Renal cortex interstitium (tissue), 11 donors: ENCODE measurements around the gene ARHGEF1. TPM values are rescaled to one million over a fixed set of nuclear protein-coding genes. Genes with fewer than 3 reads are reported as not detected.
"Not testable (repeated sequence)": the region's sequence is repeated elsewhere in the genome, so short reads cannot be mapped to it uniquely, and the experiment has no call there.

ENCODE experiments used
- DNase-seq, 11 donors: peaks; one replicate each; pipeline ENCODE4 v3.0.0-alpha.2; 2013; ENCODE audit warnings: low read depth in 9 of 11, low spot score in 4 of 11; ENCODE audit errors: extremely low read depth in 1 of 11
- polyA plus RNA-seq, 3 donors: library from polyadenylated mRNA; unstranded; fragments of 120-200 nt; gene quantifications; one replicate each; pipeline ENCODE4 v1.2.1, GENCODE V29; 2013; ENCODE audit not compliant: insufficient read length in 3 of 3

ARHGEF1 gene
- polyA plus RNA-seq, 3 donors = 40.1 to 63.7 (median 50.7) TPM

- DNase-seq = no peak
Measured at GRCh38 chr19:41935760-41936415, 52.9 kb downstream of the ARHGEF1 start.

- DNase-seq = no peak
Measured at GRCh38 chr19:41936416-41936850, 53.4 kb downstream of the ARHGEF1 start.

- DNase-seq = no peak
Measured at GRCh38 chr19:41936961-41937360, 54.0 kb downstream of the ARHGEF1 start.

DNA sequence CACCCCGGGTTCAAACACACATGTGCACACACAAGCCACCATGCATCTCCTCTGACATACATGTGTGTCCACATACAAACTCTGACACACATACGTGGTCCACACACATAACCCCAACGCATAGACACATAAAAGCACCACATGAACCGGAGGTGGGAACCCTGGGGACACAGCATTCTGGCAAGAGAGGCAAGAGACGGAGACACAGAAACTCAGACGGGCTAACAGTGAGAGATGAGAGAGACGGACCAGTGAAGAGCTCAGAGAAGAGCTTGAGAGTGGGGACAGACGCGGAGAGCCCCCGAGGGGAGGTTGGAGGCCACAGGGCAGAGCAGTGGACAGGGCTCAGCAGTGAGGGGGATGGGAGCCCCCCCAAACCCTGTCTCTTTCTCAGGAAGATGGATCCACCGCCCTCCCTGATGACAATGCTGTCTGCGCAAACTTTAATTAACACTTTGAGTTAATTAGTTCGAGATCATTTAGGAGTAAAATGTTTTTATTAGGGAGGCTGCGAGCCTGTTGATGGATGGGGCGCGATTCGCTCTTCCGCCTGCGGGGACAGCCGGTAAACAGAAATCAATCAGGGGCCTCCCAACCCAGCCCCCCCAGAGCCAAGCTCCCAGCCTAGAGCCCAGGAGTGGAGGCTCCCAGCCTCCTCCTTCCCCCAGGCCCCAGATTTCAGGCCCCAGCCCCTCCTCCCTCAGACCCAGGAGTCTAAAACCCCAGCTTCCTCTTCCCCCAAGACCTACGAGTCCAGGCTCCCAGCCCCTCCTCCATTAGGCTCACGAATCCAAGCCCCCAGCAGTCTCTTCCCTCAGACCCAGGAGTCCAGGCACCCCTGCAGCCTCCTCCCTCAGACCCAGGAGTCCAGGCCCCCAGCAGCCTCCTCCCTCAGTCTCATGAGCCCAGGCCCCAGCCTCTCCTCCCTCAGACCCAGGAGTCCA, 54.8 kb downstream of the ARHGEF1 start:
- DNase-seq = no peak

- DNase-seq = not testable (repeated sequence)
Measured at GRCh38 chr19:41939209-41939608, 56.2 kb downstream of the ARHGEF1 start.

- DNase-seq = peak in 7 of 11 donors; percentile 29 to 63 (median 43)
Measured at GRCh38 chr19:41939861-41940730, 57.1 kb downstream of the ARHGEF1 start.

GRCh38 chr19:41940731-41941409, 57.9 kb downstream of the ARHGEF1 start:
- DNase-seq = no peak

- DNase-seq = no peak
Measured at GRCh38 chr19:41941410-41942202, 58.6 kb downstream of the ARHGEF1 start.

GRCh38 chr19:41944336-41944735, 61.4 kb downstream of the ARHGEF1 start:
- DNase-seq = no peak

DNA sequence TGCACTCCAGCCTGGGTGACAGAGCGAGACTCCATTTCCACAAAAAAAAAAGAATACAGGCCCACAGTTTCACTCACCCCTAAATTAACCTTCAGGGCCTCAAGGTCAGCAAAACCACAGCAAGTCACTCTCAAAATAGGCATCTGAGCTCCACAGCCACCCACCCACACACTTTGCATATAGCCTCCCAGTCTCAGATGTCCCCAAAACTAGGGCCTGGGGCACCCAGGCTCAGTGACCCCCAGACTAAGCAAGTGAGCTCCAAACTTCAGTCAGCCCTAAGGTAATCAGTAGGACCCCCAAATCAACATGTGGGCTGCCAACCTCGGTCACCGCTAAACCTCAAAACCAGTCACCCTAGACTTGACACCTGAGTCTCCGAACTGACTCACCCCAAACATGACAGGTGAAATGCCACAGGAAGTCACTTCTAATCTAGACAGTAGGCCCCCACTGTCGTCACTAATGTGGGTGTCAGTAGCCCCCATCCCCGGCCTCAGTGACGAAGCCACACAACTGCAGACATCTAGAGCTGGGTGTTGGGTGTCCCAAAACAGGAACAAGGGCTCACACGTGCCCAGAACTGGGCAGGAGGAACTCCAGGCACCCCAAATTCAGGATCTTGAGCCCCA, 62.3 kb downstream of the ARHGEF1 start:
- no peak for DNase-seq

DNA sequence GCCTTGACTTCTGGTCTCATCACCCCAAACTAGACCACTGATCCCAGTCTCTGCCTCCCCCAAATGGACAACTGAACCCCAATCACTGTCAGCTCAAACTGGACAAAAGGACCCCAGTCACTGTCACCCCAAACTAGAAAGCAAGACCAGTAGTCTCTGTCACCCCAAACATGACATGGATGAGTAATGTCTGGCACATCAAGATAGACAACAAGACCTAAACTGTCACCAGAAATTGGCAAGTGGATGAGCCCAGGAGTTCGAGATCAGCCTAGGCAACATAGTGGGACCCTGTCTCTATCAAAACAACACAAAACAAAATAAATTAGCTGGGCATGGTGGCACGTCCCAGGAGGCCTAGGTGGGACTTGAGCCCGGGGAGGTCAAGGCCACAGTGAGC, 64.1 kb downstream of the ARHGEF1 start:
- no peak for DNase-seq

GRCh38 chr19:41951686-41952172, 68.7 kb downstream of the ARHGEF1 start:
- DNase-seq = peak in 6 of 11 donors; percentile 52 to 57 (median 55)

DNA sequence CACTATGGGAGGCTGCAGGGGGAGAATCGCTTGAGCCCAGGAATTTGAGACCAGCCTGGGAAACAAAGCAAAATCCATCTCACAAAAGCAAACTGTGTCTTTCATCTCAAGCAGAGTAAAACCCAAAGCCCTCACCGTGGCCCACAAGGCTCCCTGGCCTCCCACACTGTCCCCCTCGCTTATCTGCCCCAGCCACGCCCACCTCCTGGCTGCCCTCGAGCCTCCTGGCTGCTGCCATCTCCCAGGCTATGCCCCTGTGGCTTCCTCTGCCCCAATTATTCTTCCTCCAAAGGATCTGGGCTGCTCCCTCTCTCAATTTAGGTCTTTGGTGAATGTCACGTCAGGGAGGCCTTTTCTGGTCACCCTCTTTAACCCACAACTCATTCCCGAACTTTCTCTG, 72.5 kb downstream of the ARHGEF1 start:
- DNase-seq = no peak

- DNase-seq = no peak
Measured at GRCh38 chr19:41956621-41957020, 73.6 kb downstream of the ARHGEF1 start.
